Thoracic aorta (tissue), 2 donors: Measurements from ENCODE around the gene B4GALT5. TPM values are rescaled to one million over a fixed set of nuclear protein-coding genes. Genes with fewer than 3 reads are reported as not detected.
A peak's percentile ranks its signal among the peaks of the same experiment; 100 is the strongest.

Experiments
- ATAC-seq: fragments of 150-250 bp; one replicate; pipeline ENCODE4 v1.8.0; 2017; ENCODE audit warnings: low read depth; ENCODE audit not compliant: insufficient number of reproducible peaks, low FRiP score
- DNase-seq: peaks from one replicate; pipeline ENCODE4 v3.0.0-alpha.2; 2020; ENCODE audit warnings: low spot score
- H3K27ac ChIP-seq, 2 donors: fragments of 200-600 bp; sonication (generic); 1 replicate in 1 of 2; 2 replicates in 1 of 2; pipeline ENCODE4 v1.5.1; 2016; ENCODE audit warnings: mild to moderate bottlenecking in 2 of 2, moderate library complexity in 2 of 2
- H3K27me3 ChIP-seq: fragments of 200-600 bp; sonication (generic); replicated peaks from 2 replicates; pipeline ENCODE4 v1.6.0; 2016; ENCODE audit warnings: mild to moderate bottlenecking; ENCODE audit not compliant: insufficient read depth
- H3K36me3 ChIP-seq: fragments of 200-600 bp; sonication (generic); one replicate; pipeline ENCODE4 v1.5.1; 2016
- H3K4me1 ChIP-seq, 2 donors: fragments of 200-600 bp; sonication (generic); 1 replicate in 1 of 2; 2 replicates in 1 of 2; pipeline versions ENCODE4 v1.5.1 to v1.6.0; 2016; ENCODE audit warnings: low read depth in 2 of 2, mild to moderate bottlenecking in 1 of 2; ENCODE audit not compliant: control insufficient read depth in 1 of 2
- H3K4me3 ChIP-seq: fragments of 200-600 bp; sonication (generic); 2 replicates; pipeline ENCODE4 v1.5.1; 2016; ENCODE audit warnings: mild to moderate bottlenecking
- H3K9me3 ChIP-seq: fragments of 200-600 bp; sonication (generic); 2 replicates; pipeline ENCODE4 v1.5.1; 2016
- CTCF ChIP-seq: fragments of 200-600 bp; sonication (generic); IDR thresholded peaks from one replicate; pipeline ENCODE4 v1.5.1; 2019; ENCODE audit warnings: antibody characterized with exemption
- total RNA-seq, 2 donors: library from RNA; depleted of rRNA; stranded (reverse); fragments of >200 nt; gene quantifications; one replicate each; pipeline versions ENCODE4 v1.1.0 to v1.2.3, GENCODE V29; 2016

The B4GALT5 gene
- total RNA-seq, 2 donors from 2014 or later: 15.7 to 45.3 TPM

GRCh38 chr20:49583343-49583668 is 130.4 kb downstream of the B4GALT5 start:
- Histone ChIP-seq H3K27ac (peak overlapping the region; percentile 91 to 94), H3K4me3 (no peak overlapping the region), H3K36me3 (no peaks in the 10 kb centered on the region), H3K9me3 (peaks cover 3% of the 10 kb centered on the region), H3K4me1 (peaks cover 55 to 93% of the 10 kb centered on the region in 2 donors), H3K27me3 (no peaks in the 10 kb centered on the region)
- ATAC-seq (no peak), DNase-seq (no peak)
- TF ChIP-seq CTCF: no peak

Other genes with a start within 250 kb of the B4GALT5 start
- 1 to 10 TPM; 1.4 to 2.3 TPM for gene KCNB1, start 231.2 kb downstream of the B4GALT5 start, total RNA-seq
- gene PTGIS, start 145.7 kb downstream of the B4GALT5 start, total RNA-seq: 100 to 1,000 TPM; 397 to 465 TPM
- 10 to 100 TPM in 1 of 2 donors, 1 to 10 TPM in 1; 9.2 to 14.3 TPM for gene SLC9A8, start 99.0 kb upstream of the B4GALT5 start, total RNA-seq
- gene SPATA2, start 201.7 kb upstream of the B4GALT5 start, total RNA-seq: 1 to 10 TPM; 3.9 to 7.3 TPM
- gene RNF114, start 222.5 kb upstream of the B4GALT5 start, total RNA-seq: 100 to 1,000 TPM in 1 of 2 donors, 10 to 100 TPM in 1; 82.4 to 128 TPM